ENCODE data around the gene YAF2. TPM values are rescaled to one million over a fixed set of nuclear protein-coding genes. Genes with fewer than 3 reads are reported as not detected.

Gene YAF2
- total and polyA plus RNA-seq, 2 of the 13 experiments (the other 11 are each of a cell fraction or from before 2014, with no cell fraction given) = 8.4 to 11.7 TPM

- WGBS (ENCODE audit: low lambda C conversion rate) = 36% methylated on average over 4 of the region's 4 CpGs
- H3K9ac ChIP-seq (ENCODE audit: insufficient read depth, low read depth, low read length) = no peak overlapping the region
- no peak overlapping the region for H3K4me3 ChIP-seq (replicated peaks in 1 of 3; ENCODE audit: insufficient read depth in 1 of 3, low read depth in 2 of 3, low read length in 3 of 3)
- no peaks in the 10 kb centered on the region for H4K20me1 ChIP-seq (ENCODE audit: insufficient read depth, low read length)
- ChIA-PET CTCF (ENCODE audit: low intra/inter-chr PET ratio, low total read pairs) (no interaction called here), POLR2A (no interaction called here)
- no peak overlapping the region for H3K4me2 ChIP-seq (ENCODE audit: low read depth, low read length)
- DNase-seq (ENCODE audit: low spot score) (no peak), ATAC-seq (no peak), FAIRE-seq (no peak)
- no peak overlapping the region for H3K27ac ChIP-seq (ENCODE audit: extremely low read length, insufficient read depth, low read length)
- 0 out of 2 replicates have a peak, but pooled peaks cover 11% of the 10 kb centered on the region for H3K4me1 ChIP-seq (ENCODE audit: insufficient read depth, low read length)
- no peaks in the 10 kb centered on the region for H3K79me2 ChIP-seq (ENCODE audit: insufficient read depth, low read length)
- H3K9me3 ChIP-seq (ENCODE audit: low read length) = no peaks in the 10 kb centered on the region
- no peak overlapping the region for H2AFZ ChIP-seq (ENCODE audit: low read length)
- no peaks in the 10 kb centered on the region for H3K36me3 ChIP-seq (replicated peaks in 1 of 2; ENCODE audit: control insufficient read depth in 1 of 2, insufficient read depth in 2 of 2, low read length in 2 of 2)
- TF ChIP-seq GFI1 (CRISPR knock-in tag; IDR thresholded peaks at IDR 0.05; ENCODE audit: borderline replicate concordance) = no peak
- TF ChIP-seq MED13 (CRISPR knock-in tag; IDR thresholded peaks at IDR 0.05) = no peak
- TF ChIP-seq, protein P1, sequence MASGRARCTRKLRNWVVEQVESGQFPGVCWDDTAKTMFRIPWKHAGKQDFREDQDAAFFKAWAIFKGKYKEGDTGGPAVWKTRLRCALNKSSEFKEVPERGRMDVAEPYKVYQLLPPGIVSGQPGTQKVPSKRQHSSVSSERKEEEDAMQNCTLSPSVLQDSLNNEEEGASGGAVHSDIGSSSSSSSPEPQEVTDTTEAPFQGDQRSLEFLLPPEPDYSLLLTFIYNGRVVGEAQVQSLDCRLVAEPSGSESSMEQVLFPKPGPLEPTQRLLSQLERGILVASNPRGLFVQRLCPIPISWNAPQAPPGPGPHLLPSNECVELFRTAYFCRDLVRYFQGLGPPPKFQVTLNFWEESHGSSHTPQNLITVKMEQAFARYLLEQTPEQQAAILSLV (CRISPR knock-in tag; IDR thresholded peaks at IDR 0.05; ENCODE audit: borderline replicate concordance) = no peak
- TF ChIP-seq STAG1 (CRISPR knock-in tag; IDR thresholded peaks at IDR 0.05) = no peak
- TF ChIP-seq MXD4 (CRISPR knock-in tag; IDR thresholded peaks at IDR 0.05) = no peak
- TF ChIP-seq POGZ (CRISPR knock-in tag; IDR thresholded peaks at IDR 0.05) = no peak
- no peak for TF ChIP-seq ZNF34 (CRISPR knock-in tag; IDR thresholded peaks at IDR 0.05; ENCODE audit: borderline replicate concordance)
- no peak for TF ChIP-seq KDM2A (CRISPR knock-in tag; IDR thresholded peaks at IDR 0.05; ENCODE audit: borderline replicate concordance, low read depth)
- TF ChIP-seq STAT5B (CRISPR knock-in tag; IDR thresholded peaks at IDR 0.05) = no peak
- TF ChIP-seq RARG (CRISPR knock-in tag; IDR thresholded peaks at IDR 0.05; ENCODE audit: low read depth) = no peak
- TF ChIP-seq, protein P2, sequence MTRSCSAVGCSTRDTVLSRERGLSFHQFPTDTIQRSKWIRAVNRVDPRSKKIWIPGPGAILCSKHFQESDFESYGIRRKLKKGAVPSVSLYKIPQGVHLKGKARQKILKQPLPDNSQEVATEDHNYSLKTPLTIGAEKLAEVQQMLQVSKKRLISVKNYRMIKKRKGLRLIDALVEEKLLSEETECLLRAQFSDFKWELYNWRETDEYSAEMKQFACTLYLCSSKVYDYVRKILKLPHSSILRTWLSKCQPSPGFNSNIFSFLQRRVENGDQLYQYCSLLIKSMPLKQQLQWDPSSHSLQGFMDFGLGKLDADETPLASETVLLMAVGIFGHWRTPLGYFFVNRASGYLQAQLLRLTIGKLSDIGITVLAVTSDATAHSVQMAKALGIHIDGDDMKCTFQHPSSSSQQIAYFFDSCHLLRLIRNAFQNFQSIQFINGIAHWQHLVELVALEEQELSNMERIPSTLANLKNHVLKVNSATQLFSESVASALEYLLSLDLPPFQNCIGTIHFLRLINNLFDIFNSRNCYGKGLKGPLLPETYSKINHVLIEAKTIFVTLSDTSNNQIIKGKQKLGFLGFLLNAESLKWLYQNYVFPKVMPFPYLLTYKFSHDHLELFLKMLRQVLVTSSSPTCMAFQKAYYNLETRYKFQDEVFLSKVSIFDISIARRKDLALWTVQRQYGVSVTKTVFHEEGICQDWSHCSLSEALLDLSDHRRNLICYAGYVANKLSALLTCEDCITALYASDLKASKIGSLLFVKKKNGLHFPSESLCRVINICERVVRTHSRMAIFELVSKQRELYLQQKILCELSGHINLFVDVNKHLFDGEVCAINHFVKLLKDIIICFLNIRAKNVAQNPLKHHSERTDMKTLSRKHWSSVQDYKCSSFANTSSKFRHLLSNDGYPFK (CRISPR knock-in tag; IDR thresholded peaks at IDR 0.05; ENCODE audit: borderline replicate concordance) = no peak
- intact Hi-C loops (cut with micrococcal nuclease; ENCODE audit: unreplicated experiment) = no loop called here
- no TSS peak for BruUV-seq (replicated peaks)
- in situ Hi-C loops (cut with HindIII; ENCODE audit: extremely low pct_ligation_motif_present, low pct_unique_long_range_greater_than_20kb) = no loop called here
- peaks cover 0 to 4% of the 10 kb centered on the region in 2 experiments; a peak in 1 of 5 replicates for H3K27me3 ChIP-seq (ENCODE audit: control insufficient read depth in 1 of 2, insufficient read depth in 2 of 2, low read length in 2 of 2)
Observed at GRCh38 chr12:42270596-42270995, 32.5 kb upstream of the YAF2 start.

Measured in HepG2 (cell line).